T-helper 17 cell (primary cell): ENCODE data around the gene RNF103. TPM values are rescaled to one million over a fixed set of nuclear protein-coding genes. Genes with fewer than 3 reads are reported as not detected.

Experiments used
- ATAC-seq: fragments of 150-1000 bp; cut with Tn5 transposase; 2 replicates; pipeline ENCODE4 v1.10.0; 2021; ENCODE audit warnings: mild to moderate bottlenecking, moderate library complexity
- DNase-seq, 3 donors: peaks; one replicate each; pipeline versions ENCODE4 v3.0.0 to v3.0.0-alpha.2; 2020 to 2021
- H3K9me3 ChIP-seq: one replicate; pipeline ENCODE4 v1.7.0; 2013; ENCODE audit warnings: low read length, mild to moderate bottlenecking; ENCODE audit not compliant: control insufficient read depth, poor library complexity, severe bottlenecking
- H3K27ac Mint-ChIP-seq: one replicate; pipeline ENCODE4 v1.8.0; 2022; ENCODE audit warnings: mild to moderate bottlenecking, moderate library complexity, mixed read lengths
- H3K27me3 Mint-ChIP-seq: one replicate; pipeline ENCODE4 v1.8.0; 2022; ENCODE audit warnings: mixed read lengths
- H3K36me3 Mint-ChIP-seq: one replicate; pipeline ENCODE4 v1.8.0; 2022; ENCODE audit warnings: low read depth, mixed read lengths
- H3K4me1 Mint-ChIP-seq: one replicate; pipeline ENCODE4 v1.8.0; 2022; ENCODE audit warnings: mild to moderate bottlenecking, mixed read lengths
- H3K4me3 Mint-ChIP-seq: one replicate; pipeline ENCODE4 v1.8.0; 2022; ENCODE audit warnings: mild to moderate bottlenecking, moderate library complexity, mixed read lengths
- total RNA-seq, 4 donors: library from RNA in 2 of 4; stranded (reverse) in 2 of 4; gene quantifications; one replicate each; pipeline ENCODE4 v1.2.3 and lab custom pipeline; 2022 to 2026

RNF103 gene
- total RNA-seq, 2 donors from 2014 or later = 57.2 to 58.7 TPM

GRCh38 chr2:86636842-86637241 is 13.2 kb upstream of the RNF103 start:
- peaks cover 2% of the 10 kb centered on the region for H3K4me1 Mint-ChIP-seq
- H3K27ac Mint-ChIP-seq = no peak overlapping the region
- no peaks in the 10 kb centered on the region for H3K27me3 Mint-ChIP-seq
- DNase-seq = no peak
- ATAC-seq = no peak
- H3K4me3 Mint-ChIP-seq = no peak overlapping the region
- no peaks in the 10 kb centered on the region for H3K9me3 ChIP-seq
- peaks cover 2% of the 10 kb centered on the region for H3K36me3 Mint-ChIP-seq

GRCh38 chr2:86634352-86634751 is 10.7 kb upstream of the RNF103 start:
- no peaks in the 10 kb centered on the region for H3K36me3 Mint-ChIP-seq
- ATAC-seq = no peak
- H3K27me3 Mint-ChIP-seq = peaks cover 12% of the 10 kb centered on the region

GRCh38 chr2:86633155-86633651 is 9.5 kb upstream of the RNF103 start:
- Mint-ChIP-seq H3K4me1 (peaks cover 2% of the 10 kb centered on the region), H3K27me3 (peaks cover 24% of the 10 kb centered on the region), H3K36me3 (no peaks in the 10 kb centered on the region), H3K4me3 (no peak overlapping the region), H3K27ac (no peak overlapping the region)
- ATAC-seq (no peak), DNase-seq (no peak)
- no peaks in the 10 kb centered on the region for H3K9me3 ChIP-seq

More at GRCh38 chr2:86634352-86634751, 10.7 kb upstream of the RNF103 start:
- Mint-ChIP-seq H3K4me3 (no peak overlapping the region), H3K27ac (no peak overlapping the region), H3K4me1 (peaks cover 2% of the 10 kb centered on the region)
- no peak for DNase-seq
- H3K9me3 ChIP-seq = no peaks in the 10 kb centered on the region

- Mint-ChIP-seq H3K4me1 (peaks cover 2% of the 10 kb centered on the region), H3K4me3 (no peak overlapping the region), H3K27me3 (peaks cover 25% of the 10 kb centered on the region), H3K27ac (no peak overlapping the region), H3K36me3 (no peaks in the 10 kb centered on the region)
- no peaks in the 10 kb centered on the region for H3K9me3 ChIP-seq
- no peak for ATAC-seq
- no peak for DNase-seq
These were observed 9.0 kb upstream of the RNF103 start for GRCh38 chr2:86632672-86633071.

GRCh38 chr2:86631846-86632485 is 8.3 kb upstream of the RNF103 start:
- Mint-ChIP-seq H3K36me3 (no peaks in the 10 kb centered on the region), H3K4me3 (no peak overlapping the region), H3K27me3 (peaks cover 25% of the 10 kb centered on the region), H3K27ac (peak overlapping the region; percentile 69), H3K4me1 (peaks cover 2% of the 10 kb centered on the region)
- ATAC-seq (no peak), DNase-seq (no peak)
- no peaks in the 10 kb centered on the region for H3K9me3 ChIP-seq

GRCh38 chr2:86628091-86628522 is 4.4 kb upstream of the RNF103 start:
- DNase-seq = no peak
- H3K9me3 ChIP-seq = no peaks in the 10 kb centered on the region
- H3K36me3 Mint-ChIP-seq = no peaks in the 10 kb centered on the region

GRCh38 chr2:86627550-86627949 is 3.9 kb upstream of the RNF103 start:
- no peak for ATAC-seq
- Mint-ChIP-seq H3K27me3 (peaks cover 25% of the 10 kb centered on the region), H3K4me1 (peaks cover 5% of the 10 kb centered on the region), H3K4me3 (no peak overlapping the region), H3K27ac (no peak overlapping the region), H3K36me3 (no peaks in the 10 kb centered on the region)
- DNase-seq = no peak
- H3K9me3 ChIP-seq = no peaks in the 10 kb centered on the region

More at GRCh38 chr2:86628091-86628522, 4.4 kb upstream of the RNF103 start:
- Mint-ChIP-seq H3K4me3 (peak overlapping the region; percentile 65), H3K4me1 (peaks cover 4% of the 10 kb centered on the region), H3K27me3 (peaks cover 25% of the 10 kb centered on the region), H3K27ac (no peak overlapping the region)
- ATAC-seq = no peak

GRCh38 chr2:86625096-86625495 is 1.4 kb upstream of the RNF103 start:
- peaks cover 20% of the 10 kb centered on the region for H3K27me3 Mint-ChIP-seq
- no peaks in the 10 kb centered on the region for H3K36me3 Mint-ChIP-seq
- H3K4me1 Mint-ChIP-seq = peaks cover 23% of the 10 kb centered on the region
- no peak for ATAC-seq
- peak overlapping the region; percentile 92 for H3K27ac Mint-ChIP-seq
- H3K9me3 ChIP-seq = no peaks in the 10 kb centered on the region
- no peak for DNase-seq
- peak overlapping the region; percentile 12 for H3K4me3 Mint-ChIP-seq

GRCh38 chr2:86624267-86624547 is 542 bp upstream of the RNF103 start:
- Mint-ChIP-seq H3K4me1 (peaks cover 24% of the 10 kb centered on the region), H3K27me3 (peaks cover 12% of the 10 kb centered on the region), H3K36me3 (no peaks in the 10 kb centered on the region), H3K4me3 (peak overlapping the region; percentile 91), H3K27ac (peak overlapping the region; percentile 92)
- no peak for ATAC-seq
- no peaks in the 10 kb centered on the region for H3K9me3 ChIP-seq
- DNase-seq = no peak

- no peaks in the 10 kb centered on the region for H3K9me3 ChIP-seq
- DNase-seq = peak in 2 of 3 donors; percentile 30 to 36
- Mint-ChIP-seq H3K4me3 (peak overlapping the region; percentile 91), H3K27ac (peak overlapping the region; percentile 92), H3K4me1 (peaks cover 29% of the 10 kb centered on the region), H3K36me3 (no peaks in the 10 kb centered on the region), H3K27me3 (peaks cover under 1% of the 10 kb centered on the region)
- peak; percentile 3 for ATAC-seq
These were observed 597 bp downstream of the RNF103 start for GRCh38 chr2:86623043-86623493.

- peaks cover 29% of the 10 kb centered on the region for H3K4me1 Mint-ChIP-seq
- H3K36me3 Mint-ChIP-seq = no peaks in the 10 kb centered on the region
- H3K27me3 Mint-ChIP-seq = no peaks in the 10 kb centered on the region
- ATAC-seq (no peak), DNase-seq (peak in 1 of 3 donors; percentile 5)
- H3K9me3 ChIP-seq = no peaks in the 10 kb centered on the region
- peak overlapping the region; percentile 92 for H3K27ac Mint-ChIP-seq
- H3K4me3 Mint-ChIP-seq = peak overlapping the region; percentile 91
These were observed 1.1 kb downstream of the RNF103 start for GRCh38 chr2:86622519-86623042.

GRCh38 chr2:86621280-86621943 is 2.3 kb downstream of the RNF103 start:
- H3K9me3 ChIP-seq = no peaks in the 10 kb centered on the region
- ATAC-seq (no peak), DNase-seq (no peak)
- peak overlapping the region; percentile 91 for H3K4me3 Mint-ChIP-seq
- peaks cover 29% of the 10 kb centered on the region for H3K4me1 Mint-ChIP-seq
- H3K27ac Mint-ChIP-seq = peak overlapping the region; percentile 92
- peaks cover 3% of the 10 kb centered on the region for H3K36me3 Mint-ChIP-seq
- no peaks in the 10 kb centered on the region for H3K27me3 Mint-ChIP-seq

GRCh38 chr2:86617738-86618137 is 5.9 kb downstream of the RNF103 start:
- Mint-ChIP-seq H3K27ac (no peak overlapping the region), H3K36me3 (peaks cover 7% of the 10 kb centered on the region), H3K4me1 (peaks cover 35% of the 10 kb centered on the region), H3K27me3 (no peaks in the 10 kb centered on the region), H3K4me3 (no peak overlapping the region)
- no peaks in the 10 kb centered on the region for H3K9me3 ChIP-seq
- DNase-seq (no peak), ATAC-seq (no peak)
